ENCODE data around the gene COL6A1.

DNA sequence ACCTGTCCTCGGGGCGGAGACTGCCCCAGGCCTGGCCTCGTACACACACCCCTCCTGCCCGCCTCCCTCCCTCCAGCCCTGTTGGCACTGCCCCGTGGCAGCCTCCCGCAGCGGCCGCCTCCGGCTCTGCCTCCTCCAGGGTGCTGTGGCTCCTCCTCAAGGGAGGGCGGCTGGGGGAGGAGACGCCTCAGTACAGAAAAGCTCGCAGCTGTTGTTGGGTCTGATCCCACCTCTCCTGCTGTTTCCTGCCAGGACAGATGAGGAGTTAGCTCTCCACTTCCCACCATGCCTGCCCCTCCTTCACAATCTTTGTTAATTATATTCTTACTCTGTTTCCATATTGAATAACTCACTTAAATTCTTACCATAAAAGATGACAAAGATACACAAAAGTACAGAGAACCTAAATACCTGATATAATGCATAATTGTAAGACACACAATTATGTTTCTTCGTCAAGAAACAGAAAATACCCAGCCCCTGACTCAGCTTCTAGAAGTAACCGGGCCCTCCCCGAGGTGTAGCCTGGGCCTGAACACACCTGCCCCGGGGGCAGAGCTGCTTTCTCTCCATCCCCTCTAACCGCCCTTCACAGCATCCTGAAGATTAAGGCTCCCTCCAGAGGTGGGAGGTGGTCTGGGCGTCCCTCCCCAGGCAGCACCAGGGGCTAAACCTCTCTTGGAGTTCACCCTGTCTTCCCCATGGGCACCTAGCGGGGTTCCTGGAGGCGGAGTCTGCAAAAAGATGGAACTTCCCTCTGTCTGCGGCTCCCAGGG lies 30.6 kb upstream of the COL6A1 start:
- TF ChIP-seq, protein P1, sequence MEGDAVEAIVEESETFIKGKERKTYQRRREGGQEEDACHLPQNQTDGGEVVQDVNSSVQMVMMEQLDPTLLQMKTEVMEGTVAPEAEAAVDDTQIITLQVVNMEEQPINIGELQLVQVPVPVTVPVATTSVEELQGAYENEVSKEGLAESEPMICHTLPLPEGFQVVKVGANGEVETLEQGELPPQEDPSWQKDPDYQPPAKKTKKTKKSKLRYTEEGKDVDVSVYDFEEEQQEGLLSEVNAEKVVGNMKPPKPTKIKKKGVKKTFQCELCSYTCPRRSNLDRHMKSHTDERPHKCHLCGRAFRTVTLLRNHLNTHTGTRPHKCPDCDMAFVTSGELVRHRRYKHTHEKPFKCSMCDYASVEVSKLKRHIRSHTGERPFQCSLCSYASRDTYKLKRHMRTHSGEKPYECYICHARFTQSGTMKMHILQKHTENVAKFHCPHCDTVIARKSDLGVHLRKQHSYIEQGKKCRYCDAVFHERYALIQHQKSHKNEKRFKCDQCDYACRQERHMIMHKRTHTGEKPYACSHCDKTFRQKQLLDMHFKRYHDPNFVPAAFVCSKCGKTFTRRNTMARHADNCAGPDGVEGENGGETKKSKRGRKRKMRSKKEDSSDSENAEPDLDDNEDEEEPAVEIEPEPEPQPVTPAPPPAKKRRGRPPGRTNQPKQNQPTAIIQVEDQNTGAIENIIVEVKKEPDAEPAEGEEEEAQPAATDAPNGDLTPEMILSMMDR (IDR thresholded peaks at IDR 0.05): no peak
- no peak for TF ChIP-seq POLR2A (IDR thresholded peaks at IDR 0.05)
